ENCODE results near the gene ZMYND8. TPM values are rescaled to one million over a fixed set of nuclear protein-coding genes. Genes with fewer than 3 reads are reported as not detected.
A peak's percentile ranks its signal among the peaks of the same experiment; 100 is the strongest.

The ZMYND8 gene
- total RNA-seq, 1 experiment from 2014 or later = 29.0 TPM

GRCh38 chr20:47221036-47221625 lies 135.4 kb downstream of the ZMYND8 start:
- no peak for ATAC-seq
- intact Hi-C loops (cut with micrococcal nuclease) = no loop called here
- CTCF ChIA-PET = interaction anchor here (1.0 to 2.2 kb wide), 3 partner anchors 16 to 163 kb away, joined by 3 to 13 read pairs (median 5); no protein-coding TSS in a partner anchor

GRCh38 chr20:47220161-47220582 lies 136.3 kb downstream of the ZMYND8 start:
- intact Hi-C loops (cut with micrococcal nuclease) = no loop called here
- Histone ChIP-seq H3K27me3 (ENCODE audit: insufficient read depth, low read length) (no peaks in the 10 kb centered on the region), H3K36me3 (ENCODE audit: control insufficient read depth in 1 of 2, insufficient read depth in 2 of 2, low read length in 2 of 2) (peaks cover 17 to 46% of the 10 kb centered on the region in 2 experiments), H3K4me3 (replicated peaks in 1 of 2; ENCODE audit: low read depth in 1 of 2, low read length in 2 of 2) (no peak overlapping the region), H3K9me3 (ENCODE audit: control insufficient read depth in 1 of 2, insufficient read depth in 1 of 2, low read depth in 1 of 2, low read length in 2 of 2) (no peaks in the 10 kb centered on the region), H3K9me2 (ENCODE audit: insufficient read depth) (no peaks in the 10 kb centered on the region), H2AFZ (ENCODE audit: low read depth, low read length, poor library complexity, severe bottlenecking) (no peak overlapping the region), H3K27ac (ENCODE audit: low read depth, low read length) (no peak overlapping the region), H3K4me1 (ENCODE audit: control insufficient read depth in 1 of 2, insufficient read depth in 2 of 2, low read length in 2 of 2) (no peaks in the 10 kb centered on the region), H4K20me1 (ENCODE audit: insufficient read depth) (no peaks in the 10 kb centered on the region), H3K9ac (ENCODE audit: low read length) (no peak overlapping the region), H3K4me2 (ENCODE audit: low read length) (no peak overlapping the region), H3K79me2 (ENCODE audit: insufficient read depth, low read length) (0 out of 2 replicates have a peak, but pooled peaks cover 4% of the 10 kb centered on the region)
- RAD21 ChIA-PET (ENCODE audit: low non-redundant PET in 1 of 2, low total read pairs in 2 of 2, uncharacterized antibody in 2 of 2, unreplicated experiment in 2 of 2) = no interaction called here
- TF ChIP-seq YY1 (IDR thresholded peaks at IDR 0.05; ENCODE audit: extremely low read depth, insufficient replicate concordance, low read depth, low read length) (peak; percentile 71), JUND (IDR thresholded peaks at IDR 0.05) (no peak), CTCF (IDR thresholded peaks at IDR 0.05 in 2 of 3, conservative IDR thresholded peaks at IDR 0.05 in 1 of 3; ENCODE audit: borderline replicate concordance in 1 of 3, insufficient read depth in 1 of 3, low read depth in 2 of 3, low read length in 2 of 3) (peak; percentile 36 to 85 (median 73); a peak in 5 of 6 replicates), RAD21 (IDR thresholded peaks at IDR 0.05; ENCODE audit: low read depth) (peak; percentile 33; the same call in 1 of the 2 replicates)
- peak; percentile 10 for DNase-seq (ENCODE audit: low read depth, low spot score)
- peak; percentile 78 for ATAC-seq
- CTCF ChIA-PET = no interaction called here
- BruUV-seq (replicated peaks) = no TSS peak
- POLR2A ChIA-PET = no interaction called here

More at GRCh38 chr20:47221036-47221625, 135.4 kb downstream of the ZMYND8 start:
- ChIA-PET RAD21 (ENCODE audit: low non-redundant PET in 1 of 2, low total read pairs in 2 of 2, uncharacterized antibody in 2 of 2, unreplicated experiment in 2 of 2) (no interaction called here), POLR2A (interaction anchor here (1.3 kb wide), 1 partner anchor 16 kb away, joined by 4 read pairs; no protein-coding TSS in a partner anchor)
- 0 out of 2 replicates have a peak, but pooled peaks cover 4% of the 10 kb centered on the region for H3K79me2 ChIP-seq (ENCODE audit: insufficient read depth, low read length)
- no peak for TF ChIP-seq EZH2 (IDR thresholded peaks at IDR 0.05)
- no peak for TF ChIP-seq ZNF274 (IDR thresholded peaks at IDR 0.05; ENCODE audit: low read depth, low read length)
- TF ChIP-seq JUND (IDR thresholded peaks at IDR 0.05) = no peak
- no peak for TF ChIP-seq YY1 (IDR thresholded peaks at IDR 0.05; ENCODE audit: extremely low read depth, insufficient replicate concordance, low read depth, low read length)
- no peak for TF ChIP-seq CBX3 (IDR thresholded peaks at IDR 0.05; ENCODE audit: low read depth)
- H3K9ac ChIP-seq (ENCODE audit: low read length) = no peak overlapping the region
- no peaks in the 10 kb centered on the region for H3K9me2 ChIP-seq (ENCODE audit: insufficient read depth)
- no peak overlapping the region for H2AFZ ChIP-seq (ENCODE audit: low read depth, low read length, poor library complexity, severe bottlenecking)
- no peak for DNase-seq (ENCODE audit: low read depth, low spot score)
- BruUV-seq (replicated peaks) = no TSS peak
- H3K27me3 ChIP-seq (ENCODE audit: insufficient read depth, low read length) = no peaks in the 10 kb centered on the region
- no peak overlapping the region for H3K27ac ChIP-seq (ENCODE audit: low read depth, low read length)
- no peaks in the 10 kb centered on the region for H3K9me3 ChIP-seq (ENCODE audit: control insufficient read depth in 1 of 2, insufficient read depth in 1 of 2, low read depth in 1 of 2, low read length in 2 of 2)
- H3K4me1 ChIP-seq (ENCODE audit: control insufficient read depth in 1 of 2, insufficient read depth in 2 of 2, low read length in 2 of 2) = no peaks in the 10 kb centered on the region
- H3K4me3 ChIP-seq (replicated peaks in 1 of 2; ENCODE audit: low read depth in 1 of 2, low read length in 2 of 2) = no peak overlapping the region
- no peaks in the 10 kb centered on the region for H4K20me1 ChIP-seq (ENCODE audit: insufficient read depth)
- peaks cover 16 to 41% of the 10 kb centered on the region in 2 experiments for H3K36me3 ChIP-seq (ENCODE audit: control insufficient read depth in 1 of 2, insufficient read depth in 2 of 2, low read length in 2 of 2)
- H3K4me2 ChIP-seq (ENCODE audit: low read length) = no peak overlapping the region

Data from HCT116 (cell line).